HG02938 (cell line): ENCODE results near the gene CPNE6.

Experiments
- ATAC-seq: cut with Tn5 transposase; IDR thresholded peaks from one replicate; pipeline ENCODE4 v1.9.1; 2021; ENCODE audit warnings: mild to moderate bottlenecking, moderate library complexity; ENCODE audit not compliant: unreplicated experiment

The CPNE6 gene

DNA sequence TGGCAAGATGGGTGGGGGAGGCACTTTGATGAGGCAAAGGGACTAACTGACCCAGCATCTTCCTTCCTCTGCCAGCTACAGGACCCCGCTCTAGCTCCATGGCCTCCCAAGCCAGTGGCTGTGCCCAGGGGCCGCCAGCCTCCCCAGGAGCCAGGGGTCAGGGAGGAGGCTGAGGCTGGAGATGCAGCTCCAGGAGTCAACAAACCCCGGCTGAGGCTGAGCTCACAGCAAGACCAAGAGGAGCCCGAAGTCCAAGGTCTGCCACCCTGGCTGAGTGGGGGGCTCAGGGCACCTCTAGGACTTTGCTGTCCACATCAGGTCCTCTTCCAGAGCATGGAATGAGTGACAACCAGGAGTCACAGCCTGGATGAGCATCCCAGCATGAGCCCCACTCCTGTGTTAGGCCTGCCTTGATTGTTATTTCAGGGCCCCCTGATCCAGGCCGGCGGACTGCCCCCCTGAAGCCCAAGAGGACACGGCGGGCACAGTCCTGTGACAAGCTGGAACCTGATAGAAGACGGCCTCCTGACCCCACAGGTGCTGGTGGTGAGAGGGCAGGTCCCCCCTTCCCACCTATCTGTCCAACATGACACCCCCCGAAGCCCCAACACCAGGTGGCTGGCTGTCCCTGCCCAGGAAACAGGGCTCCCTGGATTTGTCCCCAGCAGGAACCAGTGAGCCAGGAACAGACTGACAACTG is 2.5 kb upstream of the CPNE6 start:
- ATAC-seq = no peak

DNA sequence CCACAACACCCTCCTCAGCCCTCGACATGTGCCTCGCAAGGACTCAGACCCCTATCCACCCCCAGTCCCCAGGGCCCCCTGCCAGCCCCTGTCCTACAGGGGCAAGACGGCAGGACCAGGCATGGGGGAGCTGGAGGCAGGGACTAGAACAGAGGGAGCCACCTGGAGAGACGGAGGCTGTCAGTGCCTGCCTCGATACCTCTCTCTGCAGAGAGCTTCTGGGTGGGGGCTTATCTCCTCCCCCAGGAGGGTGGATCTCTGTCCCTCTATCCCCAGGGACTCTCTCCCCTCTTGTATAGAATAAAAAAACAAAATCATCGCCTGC is 2.0 kb upstream of the CPNE6 start:
- no peak for ATAC-seq

DNA sequence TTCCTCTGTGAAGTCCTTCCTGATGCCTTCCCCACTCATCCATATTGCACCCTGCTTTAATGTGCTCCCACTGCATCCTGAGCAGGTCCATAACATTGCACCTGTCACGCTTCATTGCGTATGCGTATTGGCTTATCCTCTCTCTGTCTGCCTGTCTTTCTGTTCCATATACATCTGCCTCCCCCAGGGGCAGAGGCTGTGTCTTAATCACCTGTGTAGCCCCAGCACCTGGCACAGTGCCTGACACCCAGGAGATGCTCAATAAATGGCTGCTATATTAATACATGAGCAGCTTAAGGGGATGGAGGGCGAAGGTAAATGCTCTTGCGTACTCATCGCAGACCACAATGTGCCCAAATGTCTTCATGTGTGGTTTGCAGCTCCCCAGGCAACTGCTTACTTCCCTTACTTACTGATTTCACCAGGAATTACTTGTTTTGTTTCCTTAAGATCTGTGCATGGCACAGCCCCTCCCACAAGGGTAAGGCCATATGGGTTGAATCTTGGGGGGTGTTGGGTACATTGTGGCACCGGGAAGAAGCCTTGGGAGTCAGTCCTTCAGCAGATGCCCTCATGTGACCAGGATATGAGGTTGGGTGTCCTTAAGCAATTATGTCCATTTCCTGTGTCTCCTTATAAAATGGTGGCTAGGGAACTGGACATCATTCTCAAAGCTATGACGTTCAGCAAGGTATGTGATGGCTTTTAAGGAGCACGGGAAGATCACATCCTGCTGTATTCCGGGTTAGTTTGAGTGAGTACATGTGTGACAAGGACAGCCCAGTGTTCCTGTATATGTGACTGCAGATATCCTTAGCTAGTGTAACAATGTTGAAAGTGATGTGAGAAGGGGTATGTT is 848 bp upstream of the CPNE6 start:
- no peak for ATAC-seq

DNA sequence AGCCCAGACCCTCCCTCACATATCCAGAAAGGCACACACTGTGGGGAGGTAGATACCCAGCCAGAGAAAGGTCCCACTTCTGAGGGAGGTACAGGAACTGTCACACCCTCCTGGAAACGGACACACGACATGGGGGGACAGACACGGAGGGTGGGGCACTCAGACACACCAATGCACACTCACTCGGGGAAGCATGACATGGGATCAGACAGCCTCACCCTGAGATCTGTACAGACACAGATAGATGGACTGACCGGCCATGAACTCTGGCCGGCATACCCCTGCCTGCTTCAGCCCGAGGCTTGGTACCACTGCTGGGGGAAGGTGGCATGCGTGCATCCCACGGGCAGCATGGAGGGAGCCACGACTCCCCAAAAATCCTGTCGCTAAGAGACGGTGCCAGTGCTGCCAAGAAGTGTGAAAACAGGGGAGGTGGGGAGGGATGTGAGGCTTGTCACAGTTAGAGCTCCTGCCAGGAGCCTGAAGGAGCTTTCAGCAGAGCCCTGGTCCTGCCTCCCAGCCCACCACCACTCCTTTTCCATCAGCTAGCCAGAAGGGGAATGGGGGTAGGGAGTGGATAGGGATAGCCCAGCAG is 571 bp downstream of the CPNE6 start:
- ATAC-seq = no peak

DNA sequence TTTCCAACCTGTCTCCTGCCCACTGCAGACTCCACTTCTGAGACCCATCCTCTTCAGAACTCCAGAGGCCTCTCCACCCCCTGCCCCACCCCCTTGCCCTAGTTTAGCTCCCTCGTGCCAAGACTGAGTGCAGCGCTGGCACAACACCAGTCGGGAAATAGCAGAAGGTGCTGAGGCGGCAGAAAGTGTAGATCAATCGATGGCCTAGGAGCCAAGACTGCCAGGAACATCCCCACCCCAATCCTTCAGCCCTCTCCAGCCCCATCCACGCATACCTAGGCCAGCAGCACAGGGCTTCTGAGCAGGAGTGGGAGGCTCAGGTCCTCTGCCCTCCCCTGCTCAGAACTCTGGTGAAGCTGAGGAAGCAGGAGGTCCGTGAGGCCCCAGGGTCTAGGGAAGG is 1.1 kb downstream of the CPNE6 start:
- ATAC-seq = no peak

DNA sequence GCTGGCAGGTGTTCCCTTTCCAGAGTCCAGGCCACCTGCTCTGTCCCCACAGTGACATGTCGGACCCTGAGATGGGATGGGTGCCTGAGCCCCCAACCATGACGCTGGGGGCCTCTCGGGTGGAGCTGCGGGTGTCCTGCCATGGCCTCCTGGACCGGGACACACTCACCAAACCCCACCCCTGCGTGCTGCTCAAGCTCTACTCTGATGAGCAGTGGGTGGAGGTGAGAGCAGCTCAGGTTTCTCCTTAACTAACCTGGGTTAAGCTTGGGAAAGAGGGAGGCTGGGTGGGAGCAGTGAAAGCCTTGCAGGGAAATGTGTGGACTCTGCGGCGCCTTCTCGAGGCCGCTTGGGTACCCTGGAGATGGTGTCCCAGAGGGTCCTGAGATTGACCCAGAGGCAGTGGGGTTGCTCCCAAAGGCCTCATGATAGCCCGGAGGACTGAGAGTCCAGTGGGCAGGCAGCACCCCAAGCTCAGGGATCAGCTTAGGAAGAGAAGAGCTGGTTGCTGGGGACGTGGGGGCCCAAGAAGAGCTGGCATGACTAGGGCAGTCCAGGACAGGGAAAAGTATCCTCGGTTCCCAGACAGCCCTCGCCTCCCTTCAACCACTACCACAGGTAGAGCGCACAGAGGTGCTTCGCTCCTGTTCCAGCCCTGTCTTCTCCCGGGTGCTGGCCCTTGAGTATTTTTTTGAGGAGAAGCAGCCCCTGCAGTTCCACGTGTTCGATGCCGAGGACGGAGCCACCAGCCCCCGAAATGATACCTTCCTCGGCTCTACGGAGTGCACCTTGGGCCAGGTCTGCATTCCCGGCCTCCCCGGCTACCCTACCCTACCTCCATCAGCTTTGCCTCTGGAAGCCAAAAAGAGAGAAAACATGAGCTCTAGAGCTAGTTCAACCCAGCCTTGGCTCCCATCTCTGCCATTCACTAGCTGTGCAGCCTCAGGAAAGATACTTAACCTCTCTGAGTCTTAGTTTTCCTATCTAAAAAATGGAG is 1.8 kb downstream of the CPNE6 start:
- ATAC-seq = no peak

DNA sequence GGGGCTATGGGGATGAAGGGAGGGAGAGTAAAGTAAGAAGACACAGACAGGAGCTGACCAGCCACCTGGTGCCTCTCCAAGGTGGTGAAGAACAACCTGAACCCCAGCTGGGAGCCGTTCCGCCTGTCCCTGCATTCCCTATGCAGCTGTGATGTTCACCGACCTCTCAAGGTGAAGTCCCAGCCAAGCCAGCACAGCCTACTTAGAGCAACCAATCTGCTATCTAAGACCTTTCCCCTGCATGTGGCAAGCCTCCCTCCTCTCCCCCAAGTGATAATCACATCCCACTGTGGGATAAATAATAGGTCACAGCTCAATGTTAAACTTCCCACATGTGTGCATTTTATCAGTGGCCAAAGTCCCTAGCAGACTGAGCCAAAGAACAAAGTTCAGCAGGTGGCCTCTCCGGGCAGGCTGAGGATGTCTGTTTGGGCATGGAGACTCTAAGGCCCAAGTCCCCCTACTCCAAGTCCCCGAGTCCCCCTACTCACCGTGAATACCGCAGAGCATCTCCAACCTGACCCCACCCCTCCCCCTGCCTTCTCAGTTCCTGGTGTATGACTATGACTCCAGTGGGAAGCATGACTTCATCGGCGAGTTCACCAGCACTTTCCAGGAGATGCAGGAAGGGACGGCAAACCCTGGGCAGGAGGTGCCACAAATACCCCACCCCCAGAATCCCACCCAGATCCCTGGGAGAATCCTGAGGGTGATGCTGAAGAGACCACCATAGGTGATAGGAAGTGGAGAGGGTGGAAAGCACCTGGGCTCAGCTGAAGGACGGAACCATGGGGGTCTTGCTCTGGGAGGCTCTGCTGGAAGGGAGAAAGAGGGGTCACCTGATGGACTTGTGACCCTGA is 3.5 kb downstream of the CPNE6 start:
- ATAC-seq = no peak

DNA sequence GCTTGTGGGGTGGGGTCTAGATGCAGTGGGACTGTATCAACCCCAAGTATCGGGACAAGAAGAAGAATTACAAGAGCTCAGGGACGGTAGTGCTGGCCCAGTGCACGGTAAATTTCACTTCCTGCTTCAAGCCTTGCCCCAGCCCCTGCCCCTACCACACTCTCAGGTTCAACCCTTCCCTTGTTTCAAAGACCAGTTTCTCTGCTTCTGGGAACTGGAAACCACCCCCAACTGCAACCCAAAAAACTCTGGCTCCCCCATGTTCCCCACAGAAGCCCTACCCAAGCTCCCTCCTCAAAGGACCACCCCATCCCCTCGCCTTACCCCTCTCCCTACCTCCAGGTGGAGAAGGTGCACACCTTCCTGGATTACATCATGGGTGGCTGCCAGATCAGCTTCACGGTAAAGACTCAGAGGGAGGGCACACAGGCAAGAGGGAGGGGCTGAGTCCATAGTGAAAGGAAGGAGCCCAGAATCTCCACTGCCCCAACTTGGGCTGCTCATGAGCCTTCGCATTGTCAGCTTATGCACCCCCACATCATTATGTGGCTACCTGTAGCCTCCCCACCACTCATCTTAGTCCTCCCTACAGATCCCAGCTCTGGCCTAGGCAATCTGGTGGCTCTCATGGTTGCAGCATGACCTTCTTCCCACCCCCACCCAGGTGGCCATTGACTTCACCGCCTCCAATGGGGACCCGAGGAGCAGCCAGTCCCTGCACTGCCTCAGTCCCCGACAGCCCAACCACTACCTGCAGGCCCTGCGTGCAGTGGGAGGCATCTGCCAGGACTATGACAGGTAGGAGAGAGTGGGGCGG is 4.3 kb downstream of the CPNE6 start:
- no peak for ATAC-seq

DNA sequence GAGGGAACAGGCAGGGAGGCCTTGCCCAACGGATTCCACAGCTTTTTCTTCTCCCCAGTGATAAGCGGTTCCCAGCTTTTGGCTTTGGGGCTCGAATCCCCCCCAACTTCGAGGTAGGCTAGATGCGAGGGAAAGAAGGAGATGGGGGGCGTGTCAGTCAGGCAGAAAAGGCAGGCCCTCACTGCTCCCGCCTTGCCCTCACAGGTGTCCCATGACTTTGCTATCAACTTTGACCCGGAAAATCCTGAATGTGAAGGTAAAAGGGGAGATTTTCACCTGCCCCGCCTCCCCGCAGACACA is 4.9 kb downstream of the CPNE6 start:
- no peak for ATAC-seq

DNA sequence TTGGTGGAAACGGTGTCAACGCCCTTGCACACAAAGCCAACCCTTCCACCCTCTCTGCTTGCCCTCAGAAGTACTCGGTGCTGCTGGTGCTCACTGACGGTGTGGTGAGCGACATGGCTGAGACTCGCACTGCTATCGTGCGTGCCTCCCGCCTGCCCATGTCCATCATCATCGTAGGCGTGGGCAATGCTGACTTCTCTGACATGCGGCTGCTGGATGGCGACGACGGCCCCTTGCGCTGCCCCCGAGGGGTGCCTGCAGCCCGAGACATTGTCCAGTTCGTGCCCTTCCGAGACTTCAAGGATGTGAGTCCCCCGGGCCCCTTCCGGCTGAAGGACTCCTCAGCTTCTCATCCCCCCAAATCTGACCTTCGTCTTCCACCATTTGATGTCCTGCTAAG is 5.7 kb downstream of the CPNE6 start:
- ATAC-seq = no peak

DNA sequence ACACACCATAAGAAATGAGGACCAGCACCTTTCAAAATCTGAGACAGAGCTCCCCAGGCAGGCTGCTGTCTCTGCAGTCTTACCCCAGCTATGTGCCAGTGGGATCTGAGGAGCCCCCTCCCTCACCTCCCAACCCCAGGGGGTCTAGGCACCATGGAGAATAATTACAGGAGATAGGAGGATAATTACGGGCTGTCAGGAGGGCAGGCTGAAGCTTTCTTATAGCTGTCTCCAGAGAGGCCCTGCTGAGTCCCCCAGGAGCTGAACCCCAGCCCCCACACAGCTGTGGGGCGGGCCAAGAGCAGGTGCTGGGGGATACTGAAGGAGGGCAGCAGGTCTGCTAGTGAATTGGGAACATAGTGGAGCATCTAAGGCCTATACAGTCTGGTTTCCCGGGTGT is 6.8 kb downstream of the CPNE6 start:
- no peak for ATAC-seq

DNA sequence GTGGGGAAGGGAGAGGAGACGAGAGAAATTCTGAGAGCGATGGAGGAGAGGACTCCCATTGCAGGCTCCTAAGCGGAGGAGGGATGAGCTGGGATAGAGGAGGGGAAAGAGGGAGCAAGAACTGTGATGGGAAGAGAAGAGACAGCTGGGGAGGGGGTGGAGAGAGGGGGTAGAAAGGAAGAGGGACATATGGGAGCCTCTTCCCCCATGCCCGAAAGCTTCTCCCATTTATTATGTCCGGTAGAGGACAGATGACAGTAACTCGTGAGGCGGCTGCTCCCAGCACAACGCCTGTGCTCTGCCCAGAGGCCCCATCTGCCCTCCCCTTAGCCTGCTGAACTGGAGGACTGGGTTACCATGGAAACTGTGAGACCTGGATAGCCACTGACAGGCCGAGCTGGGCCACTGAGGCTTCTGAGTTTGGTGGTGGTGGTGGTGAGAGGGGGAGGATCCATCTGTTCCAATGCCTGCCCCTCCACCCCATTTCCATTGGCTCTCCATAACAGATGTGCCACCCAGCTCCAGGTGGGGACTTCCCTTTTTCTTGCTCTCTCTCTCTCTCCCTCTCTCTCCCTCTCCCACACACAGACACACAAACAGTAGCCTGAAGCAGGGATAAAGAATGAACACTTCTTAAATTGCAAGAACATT is 8.3 kb downstream of the CPNE6 start:
- ATAC-seq = no peak

DNA sequence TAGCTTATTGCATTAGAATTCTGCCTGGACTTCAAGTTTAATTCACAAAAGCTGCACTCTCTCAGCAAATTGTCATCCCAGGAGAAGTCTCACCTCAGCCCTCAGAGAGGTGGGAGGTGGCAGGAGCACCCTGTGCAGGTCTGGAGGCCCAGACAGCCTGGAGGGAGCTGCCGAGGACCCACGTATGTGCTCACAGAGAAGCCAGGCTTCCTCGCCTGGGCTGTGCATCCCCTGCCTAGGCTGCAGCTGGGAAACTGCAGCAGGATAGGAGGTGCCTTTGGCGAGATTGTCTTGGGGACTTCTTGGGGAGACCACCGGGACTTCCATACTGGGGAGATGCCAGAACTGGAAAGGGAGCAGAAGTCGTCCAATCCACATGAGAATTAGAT is 8.8 kb downstream of the CPNE6 start:
- no peak for ATAC-seq

DNA sequence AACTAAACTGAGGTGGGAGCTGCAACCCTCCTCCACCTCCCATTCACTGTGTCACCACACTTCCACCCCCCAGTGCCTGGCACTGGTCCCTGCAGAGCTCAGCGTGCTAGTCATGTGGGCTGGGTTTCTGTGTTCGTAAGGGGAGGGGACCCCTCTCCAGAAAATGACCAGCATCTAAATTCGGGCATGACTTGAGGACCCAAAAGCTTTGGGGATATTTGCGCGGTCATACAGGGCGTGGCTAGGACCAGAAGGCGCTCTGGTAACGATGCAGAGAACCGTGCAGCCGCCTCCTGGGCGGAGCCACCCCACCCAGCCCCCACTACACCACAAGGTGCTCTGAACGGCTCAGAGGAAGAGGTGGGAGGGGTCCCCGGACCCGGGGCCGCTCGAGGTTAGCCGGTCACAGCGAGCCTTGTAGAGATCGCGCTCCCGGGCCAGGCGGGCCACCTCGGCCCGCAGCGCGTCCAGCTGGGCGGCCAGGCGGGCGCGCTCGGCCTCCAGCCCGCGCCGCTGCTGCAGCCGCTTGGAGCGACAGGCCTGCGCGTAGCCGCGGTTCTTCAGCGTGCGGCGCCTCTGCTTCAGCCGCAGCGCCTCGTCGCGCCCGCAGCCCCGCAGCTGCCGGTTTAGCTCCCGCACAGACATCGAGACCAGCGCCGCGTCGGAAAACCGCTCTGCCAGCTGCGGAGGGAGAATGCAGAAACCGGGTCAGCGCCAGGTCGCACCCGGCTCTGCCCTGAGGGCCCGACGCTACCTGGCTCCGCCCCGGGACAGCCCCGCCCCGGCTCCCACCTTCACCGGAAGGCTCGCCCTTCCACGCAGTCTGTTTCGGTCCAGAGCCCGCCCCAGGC is 9.8 kb downstream of the CPNE6 start:
- ATAC-seq = peak; percentile 81

DNA sequence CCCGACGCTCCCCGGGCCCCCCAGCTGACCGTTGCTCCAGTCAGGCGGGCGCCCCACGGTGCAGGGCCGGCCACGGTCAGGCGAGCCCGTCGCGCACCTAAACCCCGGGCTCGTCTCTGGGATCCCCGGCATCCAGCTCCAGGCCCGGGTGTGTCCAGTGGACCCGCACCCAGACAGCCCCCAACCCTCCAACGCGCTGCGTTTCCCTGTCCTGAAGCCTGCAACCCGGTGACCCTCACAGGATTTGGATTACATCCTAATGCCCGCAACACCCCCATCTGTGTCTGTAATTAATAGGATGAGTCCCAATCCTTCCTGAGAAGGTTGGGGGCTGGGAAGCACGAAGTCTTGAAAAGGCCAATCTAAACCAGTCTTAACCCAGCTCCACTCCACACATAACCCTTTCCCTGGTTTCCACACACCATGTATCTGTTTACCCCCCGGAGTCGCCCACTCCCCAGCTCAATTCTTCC is 10.4 kb downstream of the CPNE6 start:
- no peak for ATAC-seq

DNA sequence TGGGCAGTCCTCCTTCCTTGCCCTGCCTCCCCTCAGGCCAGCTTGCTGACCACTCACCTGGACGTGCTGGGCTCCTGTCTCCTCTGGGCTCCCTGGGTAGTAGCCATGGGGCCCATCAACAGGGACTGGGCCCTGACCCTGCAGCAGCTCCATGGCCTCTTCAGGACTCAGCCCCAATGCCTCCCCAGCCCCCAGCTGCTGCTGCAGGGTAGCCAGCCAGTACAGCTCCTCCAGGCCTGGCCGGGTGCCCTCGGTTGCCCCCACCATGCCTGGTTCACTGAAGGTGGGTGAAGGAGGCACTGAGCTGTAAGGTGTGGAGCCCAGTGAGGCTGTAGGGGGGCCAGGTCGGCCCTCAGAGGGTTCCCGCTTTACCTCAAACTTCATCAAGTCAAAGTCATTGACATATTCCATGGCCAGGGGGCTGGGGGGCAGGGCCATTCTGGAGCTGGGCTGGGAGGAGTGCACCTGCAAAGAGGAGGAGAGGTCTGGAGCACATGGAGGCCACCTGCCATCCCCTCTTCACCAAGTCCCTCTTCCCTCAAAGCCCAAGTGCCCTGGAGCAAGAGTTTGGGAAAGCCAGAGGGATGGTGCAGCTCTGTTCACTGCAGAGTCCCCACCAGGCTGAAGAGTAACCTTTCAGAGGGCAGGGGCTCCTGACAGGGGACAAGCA is 11.2 kb downstream of the CPNE6 start:
- ATAC-seq = no peak

DNA sequence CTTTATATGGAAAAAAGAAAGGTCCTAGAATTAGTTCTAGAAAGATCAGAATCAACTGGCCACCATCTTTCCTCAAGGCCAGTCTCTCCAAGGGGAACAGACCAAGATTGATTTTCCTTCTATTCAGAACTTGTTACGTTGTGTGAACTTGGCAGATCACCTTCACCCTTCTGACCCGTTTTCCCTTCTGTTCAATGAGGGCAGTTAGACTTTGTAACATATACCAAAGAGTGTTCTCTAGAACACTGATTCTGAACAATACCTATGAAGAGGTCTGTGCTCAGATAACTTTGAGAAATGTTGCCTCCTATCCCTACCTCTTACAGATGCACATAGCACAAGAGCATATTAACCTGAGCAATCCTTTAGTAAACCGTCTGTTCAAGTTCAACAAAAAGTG is 12.1 kb downstream of the CPNE6 start:
- ATAC-seq = no peak
